Gastrocnemius medialis (tissue), 4 donors: ENCODE measurements around the gene HUNK. TPM values are rescaled to one million over a fixed set of nuclear protein-coding genes. Genes with fewer than 3 reads are reported as not detected.

Experiments
- ATAC-seq, 2 donors: fragments of 150-250 bp; one replicate each; pipeline ENCODE4 v1.9.1; 2016
- DNase-seq, 2 donors: peaks; one replicate each; pipeline ENCODE4 v3.0.0-alpha.2; 2019
- H3K27ac ChIP-seq, 4 donors: fragments of 200-600 bp; sonication (generic); 1 replicate in 1 of 4; 2 replicates in 3 of 4; pipeline ENCODE4 v1.5.1; 2016 to 2018; ENCODE audit warnings: mild to moderate bottlenecking in 2 of 4, moderate library complexity in 1 of 4
- H3K27me3 ChIP-seq, 3 donors: fragments of 200-600 bp; sonication (generic) in 2 of 3; 1 replicate in 1 of 3; 2 replicates in 2 of 3; pipeline versions ENCODE4 v1.5.1 to v1.6.0; 2016 to 2019; ENCODE audit warnings: mild to moderate bottlenecking in 1 of 3, moderate library complexity in 1 of 3
- H3K36me3 ChIP-seq, 2 donors: fragments of 200-600 bp; sonication (generic) in 1 of 2; one replicate each; pipeline ENCODE4 v1.5.1; 2017 to 2018
- H3K4me1 ChIP-seq, 2 donors: fragments of 200-600 bp; sonication (generic) in 1 of 2; one replicate each; pipeline ENCODE4 v1.5.1; 2016 to 2017; ENCODE audit warnings: mild to moderate bottlenecking in 2 of 2
- H3K4me3 ChIP-seq, 4 donors: fragments of 200-600 bp; sonication (generic) in 3 of 4; 1 replicate in 1 of 4; 2 replicates in 3 of 4; pipeline ENCODE4 v1.5.1; 2016 to 2019; ENCODE audit warnings: mild to moderate bottlenecking in 2 of 4
- H3K9me3 ChIP-seq, 3 donors: fragments of 200-600 bp; sonication (generic) in 2 of 3; 1 replicate in 1 of 3; 2 replicates in 2 of 3; pipeline ENCODE4 v1.5.1; 2016 to 2019
- POLR2A ChIP-seq, 2 donors: fragments of 450-650 bp; IDR thresholded peaks; one replicate each; pipeline ENCODE4 v1.6.1; 2017; ENCODE audit warnings: antibody characterized with exemption in 2 of 2, mild to moderate bottlenecking in 2 of 2, moderate library complexity in 2 of 2
- in situ Hi-C, 4 donors: fragments of 200-750 bp; cut with MboI; loops; one replicate each; pipeline versions ENCODE4 v1.15.0 to v1.8.0; 2017; ENCODE audit warnings: low sequenced_read_pairs in 4 of 4
- intact Hi-C: fragments of 100-400 bp; cut with DNase I; formaldehyde crosslinking; loops from one replicate; pipeline ENCODE4 v1.15.1; 2023; ENCODE audit warnings: low total_unique reads
- total RNA-seq, 4 donors: library from RNA; depleted of rRNA; stranded (reverse); fragments of >200 nt; gene quantifications; one replicate each; pipeline versions ENCODE4 v1.1.0 to v1.2.3, GENCODE V29; 2016
- TF ChIP-seq, protein P1 (sequence below), 5 experiments: fragments of 450-650 bp in 3 of 5; fragments of 200-600 bp in 2 of 5; sonication (generic) in 2 of 5; IDR thresholded peaks in 4 of 5; conservative IDR thresholded peaks in 1 of 5; 1 replicate in 4 of 5; 2 replicates in 1 of 5; pipeline ENCODE4 v1.5.1; 2016 to 2019; ENCODE audit warnings: antibody characterized with exemption in 5 of 5, mild to moderate bottlenecking in 3 of 5, moderate library complexity in 3 of 5

HUNK gene
- total RNA-seq, 4 donors from 2014 or later, result 0.13 TPM; not detected in 3

DNA sequence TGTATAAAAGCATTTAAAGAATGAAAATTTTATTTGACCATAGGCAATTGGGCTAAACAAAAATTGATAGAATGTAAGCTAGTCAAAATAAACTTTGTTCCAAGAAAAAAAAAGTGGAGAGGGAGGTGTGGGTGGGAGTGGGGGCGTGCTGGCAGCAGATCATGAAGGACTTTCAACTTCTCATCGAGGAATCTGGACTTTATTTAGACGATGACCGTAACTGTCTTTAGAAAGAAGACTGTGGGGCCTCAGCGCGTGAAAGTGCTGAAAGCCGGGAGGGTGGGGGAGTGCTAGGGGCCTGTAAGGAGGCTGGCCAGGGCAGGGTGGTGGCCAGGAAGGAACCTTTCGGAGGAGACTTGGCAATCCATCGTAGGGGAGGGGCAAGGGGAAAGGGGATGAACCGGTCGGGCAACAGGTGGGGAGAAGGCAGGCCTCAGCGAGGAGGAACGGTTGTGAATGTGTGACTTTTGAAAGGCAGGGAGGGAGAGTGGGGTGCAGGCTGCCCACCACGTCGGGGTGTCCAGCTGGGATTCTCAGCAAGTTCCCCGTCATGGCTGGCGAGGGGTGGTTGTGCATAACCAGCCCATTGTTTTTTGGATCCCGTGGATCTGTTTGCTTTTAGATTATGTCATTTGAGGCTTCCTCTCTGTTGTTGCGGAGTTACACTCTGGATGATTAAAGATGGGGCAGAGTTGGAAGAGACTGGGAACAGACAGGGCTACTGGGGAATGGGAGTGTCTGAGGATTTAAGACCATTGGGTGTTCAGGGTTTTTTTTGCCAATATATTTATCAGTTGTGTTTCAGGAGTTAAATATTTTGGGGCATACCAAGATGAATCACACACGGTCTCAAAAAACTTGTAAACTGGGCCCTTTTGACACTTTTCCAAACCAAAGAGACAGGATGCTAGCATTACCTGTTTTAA, 35.5 kb downstream of the HUNK start:
- H3K4me3 ChIP-seq, result no peak overlapping the region
- no peak for DNase-seq
- intact Hi-C loops, result no loop called here
- TF ChIP-seq, protein P1, sequence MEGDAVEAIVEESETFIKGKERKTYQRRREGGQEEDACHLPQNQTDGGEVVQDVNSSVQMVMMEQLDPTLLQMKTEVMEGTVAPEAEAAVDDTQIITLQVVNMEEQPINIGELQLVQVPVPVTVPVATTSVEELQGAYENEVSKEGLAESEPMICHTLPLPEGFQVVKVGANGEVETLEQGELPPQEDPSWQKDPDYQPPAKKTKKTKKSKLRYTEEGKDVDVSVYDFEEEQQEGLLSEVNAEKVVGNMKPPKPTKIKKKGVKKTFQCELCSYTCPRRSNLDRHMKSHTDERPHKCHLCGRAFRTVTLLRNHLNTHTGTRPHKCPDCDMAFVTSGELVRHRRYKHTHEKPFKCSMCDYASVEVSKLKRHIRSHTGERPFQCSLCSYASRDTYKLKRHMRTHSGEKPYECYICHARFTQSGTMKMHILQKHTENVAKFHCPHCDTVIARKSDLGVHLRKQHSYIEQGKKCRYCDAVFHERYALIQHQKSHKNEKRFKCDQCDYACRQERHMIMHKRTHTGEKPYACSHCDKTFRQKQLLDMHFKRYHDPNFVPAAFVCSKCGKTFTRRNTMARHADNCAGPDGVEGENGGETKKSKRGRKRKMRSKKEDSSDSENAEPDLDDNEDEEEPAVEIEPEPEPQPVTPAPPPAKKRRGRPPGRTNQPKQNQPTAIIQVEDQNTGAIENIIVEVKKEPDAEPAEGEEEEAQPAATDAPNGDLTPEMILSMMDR (IDR thresholded peaks at IDR 0.05 in 4 of 5, conservative IDR thresholded peaks at IDR 0.05 in 1 of 5), result no peak
- TF ChIP-seq POLR2A (IDR thresholded peaks at IDR 0.05), result no peak
- H3K9me3 ChIP-seq, result no peaks in the 10 kb centered on the region
- no peaks in the 10 kb centered on the region for H3K36me3 ChIP-seq
- H3K4me1 ChIP-seq, result peaks cover 0 to 3% of the 10 kb centered on the region in 2 donors
- no peak overlapping the region for H3K27ac ChIP-seq
- no peak for ATAC-seq
- in situ Hi-C loops, result no loop called here
- peaks cover 0 to 8% (median 0%) of the 10 kb centered on the region in 3 donors for H3K27me3 ChIP-seq

DNA sequence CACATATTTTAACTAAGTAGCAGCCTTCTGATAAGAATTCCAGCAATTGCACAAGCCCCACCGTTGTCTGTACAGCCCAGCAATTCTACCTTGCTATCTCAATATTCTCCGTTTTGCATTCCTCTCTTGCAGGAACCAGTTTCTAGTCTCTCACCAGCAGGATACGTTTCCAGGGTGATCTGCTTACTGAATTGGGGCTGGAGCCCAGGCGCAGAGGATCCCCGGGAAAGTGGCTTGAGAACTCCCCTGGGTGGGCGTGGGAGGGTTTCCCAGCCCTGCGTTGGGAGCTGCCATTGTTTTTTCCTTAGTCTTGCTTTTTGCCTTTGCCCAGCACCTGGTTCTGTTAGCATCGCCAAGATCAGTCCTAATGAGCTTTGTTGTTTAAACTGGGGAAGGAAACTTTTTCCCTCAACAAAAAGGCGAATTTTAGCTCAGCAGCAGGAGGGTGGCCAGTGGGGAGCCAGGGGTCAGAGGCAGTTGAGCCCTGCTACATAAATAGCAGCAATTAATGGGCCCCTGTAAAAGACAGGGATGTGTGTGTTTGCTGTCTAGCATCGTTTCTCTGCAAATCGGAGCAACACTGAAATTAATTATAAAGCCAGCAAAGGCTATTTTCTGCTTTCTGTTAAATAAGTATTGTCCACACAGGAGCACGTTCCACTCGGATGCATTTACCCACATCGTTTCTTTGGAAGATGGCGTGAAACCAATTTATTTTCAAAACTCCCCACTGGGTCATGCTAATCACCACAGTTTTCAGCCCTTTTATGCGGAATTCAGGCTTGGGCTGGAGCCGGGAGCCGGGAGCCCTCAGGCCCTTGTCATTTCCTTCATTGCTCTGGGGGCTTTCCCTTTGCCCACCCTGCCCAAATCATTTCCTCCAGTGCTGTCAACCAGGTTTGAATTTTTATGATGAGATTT, 36.6 kb downstream of the HUNK start:
- in situ Hi-C loops, result no loop called here
- no peak overlapping the region for H3K27ac ChIP-seq
- no peak for ATAC-seq
- H3K4me3 ChIP-seq, result no peak overlapping the region
- H3K36me3 ChIP-seq, result no peaks in the 10 kb centered on the region
- no peaks in the 10 kb centered on the region for H3K9me3 ChIP-seq
- intact Hi-C loops, result no loop called here
- DNase-seq, result no peak
- H3K4me1 ChIP-seq, result peaks cover 0 to 3% of the 10 kb centered on the region in 2 donors
- TF ChIP-seq, protein P1 (IDR thresholded peaks at IDR 0.05 in 4 of 5, conservative IDR thresholded peaks at IDR 0.05 in 1 of 5), result no peak
- no peak for TF ChIP-seq POLR2A (IDR thresholded peaks at IDR 0.05)
- H3K27me3 ChIP-seq, result peaks cover 0 to 8% (median 0%) of the 10 kb centered on the region in 3 donors

DNA sequence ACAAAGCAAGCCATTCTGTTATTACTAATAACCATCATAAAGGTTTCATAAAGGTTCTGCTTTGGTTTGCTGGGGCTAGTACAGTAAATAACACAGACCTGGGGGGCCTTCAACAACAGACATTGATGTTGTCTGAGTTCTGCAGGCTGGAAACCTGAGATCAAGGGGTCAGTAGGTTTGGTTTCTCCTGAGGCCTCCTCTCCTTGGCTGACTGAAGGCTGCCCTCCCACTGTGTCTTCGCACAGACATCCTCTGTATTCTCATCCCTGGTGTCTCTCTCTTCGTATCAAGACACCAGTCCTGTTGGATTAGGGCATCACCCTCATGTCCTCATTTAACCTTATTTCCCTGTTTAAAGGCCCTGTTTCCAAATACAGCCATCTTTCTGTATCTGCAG, 37.3 kb downstream of the HUNK start:
- intact Hi-C loops, result no loop called here
- H3K4me1 ChIP-seq, result peaks cover 0 to 3% of the 10 kb centered on the region in 2 donors
- in situ Hi-C loops, result no loop called here
- ATAC-seq, result no peak
- no peaks in the 10 kb centered on the region for H3K36me3 ChIP-seq
- no peak overlapping the region for H3K27ac ChIP-seq
- H3K27me3 ChIP-seq, result peaks cover 0 to 8% (median 0%) of the 10 kb centered on the region in 3 donors
- TF ChIP-seq, protein P1 (IDR thresholded peaks at IDR 0.05 in 4 of 5, conservative IDR thresholded peaks at IDR 0.05 in 1 of 5), result no peak
- H3K4me3 ChIP-seq, result no peak overlapping the region
- H3K9me3 ChIP-seq, result no peaks in the 10 kb centered on the region
- no peak for DNase-seq

GRCh38 chr21:31911138-31911907, 38.5 kb downstream of the HUNK start:
- H3K4me1 ChIP-seq, result peaks cover 0 to 3% of the 10 kb centered on the region in 2 donors
- intact Hi-C loops (no loop called here), in situ Hi-C loops (no loop called here)
- no peak overlapping the region for H3K27ac ChIP-seq
- H3K27me3 ChIP-seq, result peaks cover 0 to 8% (median 0%) of the 10 kb centered on the region in 3 donors
- DNase-seq, result no peak
- no peaks in the 10 kb centered on the region for H3K9me3 ChIP-seq
- no peak overlapping the region for H3K4me3 ChIP-seq
- ATAC-seq, result no peak
- no peaks in the 10 kb centered on the region for H3K36me3 ChIP-seq
- TF ChIP-seq, protein P1 (IDR thresholded peaks at IDR 0.05 in 4 of 5, conservative IDR thresholded peaks at IDR 0.05 in 1 of 5), result no peak
